AG04449 (cell line): Measurements from ENCODE around the gene SUSD1.
A peak's percentile ranks its signal among the peaks of the same experiment; 100 is the strongest.

Experiments
- CTCF ChIA-PET: fragments of 350-600 bp; formaldehyde crosslinking; extraction: SDS; loops from one replicate; lab custom pipeline; 2021; ENCODE audit warnings: antibody characterized with exemption; lab: Yijun Ruan, JAX
- POLR2A ChIA-PET: fragments of 400-600, 350-600 bp; formaldehyde crosslinking; extraction: SDS; loops from one replicate; lab custom pipeline; 2020; ENCODE audit warnings: antibody characterized with exemption, inconsistent platforms; lab: Yijun Ruan, JAX
- DNase-seq: peaks from one replicate; pipeline ENCODE4 v3.0.0-alpha.2; 2010; ENCODE audit warnings: low read depth, low spot score
- H3K4me3 ChIP-seq: 2 replicates; pipeline ENCODE4 v1.5.1; 2011; ENCODE audit warnings: low read depth, mild to moderate bottlenecking, control low read depth, low read length
- TF ChIP-seq, protein P1 (sequence below): IDR thresholded peaks from one replicate; pipeline ENCODE4 v1.5.1; 2011; ENCODE audit warnings: mild to moderate bottlenecking, moderate library complexity, low read length, control low read depth, inconsistent platforms; ENCODE audit not compliant: insufficient read depth; ENCODE audit errors: missing control alignments

The SUSD1 gene

DNA sequence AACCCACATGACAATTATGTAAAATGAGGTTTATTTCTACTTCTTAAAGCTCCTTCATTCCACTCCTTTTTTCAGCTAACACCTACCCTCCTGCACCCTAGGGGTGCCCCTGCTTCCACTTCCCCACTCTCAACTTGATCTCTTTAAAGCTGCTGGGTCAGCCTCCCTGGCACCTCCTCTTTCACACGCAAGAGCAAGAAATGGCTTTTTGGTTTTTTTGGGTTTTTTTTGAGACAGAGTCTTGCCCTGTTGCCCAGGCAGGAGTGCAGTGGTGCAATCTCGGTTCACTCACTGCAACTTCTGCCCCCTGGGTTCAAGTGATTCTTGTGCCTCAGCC is 64.4 kb downstream of the SUSD1 start:
- ChIA-PET POLR2A (interaction anchor here (0.6 kb wide), 1 partner anchor 62 kb away, joined by 3 read pairs; no protein-coding TSS in a partner anchor), CTCF (interaction anchor here (0.8 to 2.1 kb wide), 3 partner anchors 13 to 249 kb away, joined by 3 to 13 read pairs (median 5); no protein-coding TSS in a partner anchor)
- TF ChIP-seq, protein P1, sequence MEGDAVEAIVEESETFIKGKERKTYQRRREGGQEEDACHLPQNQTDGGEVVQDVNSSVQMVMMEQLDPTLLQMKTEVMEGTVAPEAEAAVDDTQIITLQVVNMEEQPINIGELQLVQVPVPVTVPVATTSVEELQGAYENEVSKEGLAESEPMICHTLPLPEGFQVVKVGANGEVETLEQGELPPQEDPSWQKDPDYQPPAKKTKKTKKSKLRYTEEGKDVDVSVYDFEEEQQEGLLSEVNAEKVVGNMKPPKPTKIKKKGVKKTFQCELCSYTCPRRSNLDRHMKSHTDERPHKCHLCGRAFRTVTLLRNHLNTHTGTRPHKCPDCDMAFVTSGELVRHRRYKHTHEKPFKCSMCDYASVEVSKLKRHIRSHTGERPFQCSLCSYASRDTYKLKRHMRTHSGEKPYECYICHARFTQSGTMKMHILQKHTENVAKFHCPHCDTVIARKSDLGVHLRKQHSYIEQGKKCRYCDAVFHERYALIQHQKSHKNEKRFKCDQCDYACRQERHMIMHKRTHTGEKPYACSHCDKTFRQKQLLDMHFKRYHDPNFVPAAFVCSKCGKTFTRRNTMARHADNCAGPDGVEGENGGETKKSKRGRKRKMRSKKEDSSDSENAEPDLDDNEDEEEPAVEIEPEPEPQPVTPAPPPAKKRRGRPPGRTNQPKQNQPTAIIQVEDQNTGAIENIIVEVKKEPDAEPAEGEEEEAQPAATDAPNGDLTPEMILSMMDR: no peak
- DNase-seq: no peak
- no peak overlapping the region for H3K4me3 ChIP-seq

DNA sequence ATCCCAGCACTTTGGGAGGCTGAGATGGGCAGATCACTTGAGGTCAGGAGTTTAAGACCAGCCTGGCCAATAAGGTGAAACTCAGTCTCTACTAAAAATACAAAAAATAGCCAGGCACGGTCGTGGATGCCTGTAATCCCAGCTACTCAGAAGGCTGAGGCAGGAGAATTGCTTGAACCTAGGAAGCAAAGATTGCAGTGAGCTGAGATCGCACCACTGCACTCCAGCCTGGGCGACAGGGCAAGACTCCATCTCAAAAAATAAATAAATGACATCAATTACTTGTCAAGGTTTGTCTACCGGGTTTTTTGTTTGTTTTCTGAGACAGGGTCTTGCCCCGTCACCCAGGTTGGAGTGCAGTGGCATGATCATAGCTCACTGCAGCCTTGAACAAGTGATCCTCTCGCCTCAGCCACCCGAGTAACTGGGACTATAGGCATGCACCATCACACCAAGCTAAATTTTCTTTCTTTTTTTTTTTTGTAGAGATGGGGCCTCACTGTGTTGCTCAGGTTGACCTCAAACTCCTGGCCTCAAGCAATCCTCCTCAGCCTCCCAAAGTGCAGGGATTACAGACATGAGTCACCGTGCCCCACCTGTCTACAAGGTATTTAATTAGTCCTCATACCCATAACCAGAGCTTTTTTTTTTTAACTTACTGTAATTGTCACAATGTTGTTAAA is 64.9 kb downstream of the SUSD1 start:
- ChIA-PET CTCF (interaction anchor here (0.8 to 2.1 kb wide), 4 partner anchors 12 to 250 kb away, joined by 3 to 13 read pairs (median 4); partner anchors contain the start of gene PTBP3), POLR2A (interaction anchor here (0.6 kb wide), 1 partner anchor 61 kb away, joined by 3 read pairs; no protein-coding TSS in a partner anchor)
- TF ChIP-seq, protein P1: no peak
- no peak overlapping the region for H3K4me3 ChIP-seq
- no peak for DNase-seq

DNA sequence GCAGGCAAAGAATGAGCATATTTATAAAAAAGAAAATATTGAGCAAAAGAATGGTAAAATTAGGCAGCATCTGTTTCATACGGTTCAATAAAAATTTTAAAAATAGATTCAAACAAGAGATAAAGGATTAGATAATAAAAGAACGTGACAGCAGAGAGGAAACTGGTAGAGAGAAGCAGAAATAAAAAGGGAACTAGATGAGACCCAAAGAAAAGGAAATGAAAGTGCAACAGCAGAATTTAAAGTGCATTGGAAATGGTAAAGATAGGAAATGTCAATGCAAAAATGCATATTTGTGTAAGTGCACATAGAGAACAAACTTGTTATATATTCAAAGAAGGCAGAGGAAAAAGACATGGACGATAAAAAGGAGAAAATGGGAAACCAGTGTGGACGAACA is 70.2 kb downstream of the SUSD1 start:
- TF ChIP-seq, protein P1: no peak
- no peak overlapping the region for H3K4me3 ChIP-seq
- DNase-seq: no peak
- ChIA-PET POLR2A (no interaction called here), CTCF (interaction anchor here (2.6 kb wide), 1 partner anchor 256 kb away, joined by 10 read pairs; no protein-coding TSS in a partner anchor)

DNA sequence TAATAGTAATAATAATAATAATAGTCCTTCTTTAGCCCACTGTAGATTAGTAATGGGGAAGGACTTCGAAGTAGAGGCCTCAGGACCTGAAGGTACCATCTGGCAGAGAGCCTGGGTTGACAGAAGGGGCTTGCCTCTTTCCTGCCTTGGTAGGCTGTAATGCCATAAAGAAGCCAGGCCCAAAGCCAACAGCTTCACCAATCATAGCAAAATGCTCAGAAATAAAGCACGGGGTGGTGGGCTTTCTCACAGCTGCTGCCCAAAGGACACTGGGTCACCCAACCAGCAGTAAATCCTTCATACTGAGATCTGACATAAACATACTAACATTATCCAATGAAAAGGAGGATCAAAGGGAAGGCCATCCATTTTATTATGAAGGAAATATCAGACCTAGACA is 70.7 kb downstream of the SUSD1 start:
- POLR2A ChIA-PET: no interaction called here
- TF ChIP-seq, protein P1: no peak
- no peak overlapping the region for H3K4me3 ChIP-seq
- no peak for DNase-seq
- CTCF ChIA-PET: interaction anchor here (11.6 kb wide), 1 partner anchor 254 kb away, joined by 241 read pairs; no protein-coding TSS in a partner anchor

DNA sequence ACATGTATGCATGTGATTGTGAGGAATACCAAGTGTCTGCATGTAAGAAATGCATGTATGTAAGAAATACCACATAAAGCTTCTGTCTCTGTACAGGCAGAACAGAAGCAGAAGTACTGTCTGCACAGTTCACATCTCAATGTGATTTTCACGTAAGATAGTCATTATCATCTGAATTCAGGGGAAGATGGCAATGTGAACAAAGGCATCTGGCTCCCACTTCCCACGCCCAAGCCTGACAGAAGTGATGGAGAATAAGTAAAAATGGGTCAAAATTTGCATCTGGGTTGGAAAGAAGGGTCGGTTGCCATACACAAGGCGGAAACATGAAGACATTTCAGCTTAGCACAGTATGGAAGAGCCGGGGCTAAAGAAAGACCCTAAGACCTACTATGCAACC is 71.7 kb downstream of the SUSD1 start:
- TF ChIP-seq, protein P1: no peak
- no peak overlapping the region for H3K4me3 ChIP-seq
- CTCF ChIA-PET: interaction anchor here (1.8 to 11.6 kb wide), 3 partner anchors 10 to 254 kb away, joined by 6 to 241 read pairs (median 12); no protein-coding TSS in a partner anchor
- no peak for DNase-seq
- POLR2A ChIA-PET: no interaction called here

DNA sequence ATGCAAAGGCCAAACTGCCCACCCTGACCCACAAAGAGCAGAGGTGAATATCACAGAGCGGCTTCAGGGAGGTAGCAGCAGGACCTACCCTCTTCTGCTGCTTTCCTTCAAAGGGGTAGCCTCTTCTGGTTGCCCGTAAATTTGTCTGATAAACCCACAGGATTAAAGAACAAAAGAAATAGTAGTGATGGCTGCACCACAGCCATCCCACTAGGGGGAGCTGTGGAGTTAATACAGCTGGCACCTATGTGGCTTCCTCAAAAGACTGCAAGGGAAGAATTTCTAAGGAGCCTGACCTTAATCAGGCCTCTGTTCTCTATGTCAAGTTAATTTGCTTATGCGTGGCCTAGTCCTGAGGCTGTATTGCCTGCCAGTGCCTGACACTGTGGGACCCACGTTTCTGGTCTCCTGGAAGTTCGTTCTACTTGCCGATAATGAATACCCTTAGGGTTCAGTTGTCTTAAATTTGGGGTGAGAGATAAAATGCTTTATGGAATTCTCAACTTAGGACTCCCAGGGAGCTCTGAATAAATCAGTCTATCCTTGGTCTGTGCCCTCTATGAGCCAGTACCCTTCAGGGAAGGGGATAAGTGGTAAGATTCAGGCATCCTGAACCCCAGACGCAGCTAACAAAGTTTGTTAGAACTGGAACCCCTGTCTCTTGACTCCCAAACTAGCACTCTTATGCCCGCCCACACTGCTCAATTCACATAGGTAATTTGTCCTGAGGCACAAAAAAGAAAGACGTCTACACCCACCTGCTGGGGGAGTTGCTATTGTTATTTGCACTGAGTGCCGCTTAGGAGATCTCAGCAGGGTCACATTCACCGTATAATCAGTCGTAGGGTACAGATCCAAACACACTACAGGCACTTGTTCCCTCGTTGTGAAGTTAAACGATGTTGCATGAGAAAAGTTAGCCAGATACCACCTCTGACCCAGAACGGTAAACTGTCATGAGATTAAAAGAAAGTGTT is 77.1 kb downstream of the SUSD1 start:
- no peak for DNase-seq
- CTCF ChIA-PET: interaction anchor here (0.6 to 11.6 kb wide), 46 partner anchors 8 to 621 kb away, joined by 3 to 241 read pairs (median 5); partner anchors contain the start of genes HSDL2 and PTBP3
- POLR2A ChIA-PET: interaction anchor here (0.5 to 0.7 kb wide), 2 partner anchors 244 to 263 kb away, joined by 3 read pairs; no protein-coding TSS in a partner anchor
- TF ChIP-seq, protein P1: peak; percentile 74
- no peak overlapping the region for H3K4me3 ChIP-seq
